ENCODE data around the gene RAB39B. TPM values are rescaled to one million over a fixed set of nuclear protein-coding genes. Genes with fewer than 3 reads are reported as not detected.

The RAB39B gene
- total and polyA plus RNA-seq, 10 of the 15 experiments (the other 5 are each of a cell fraction or from before 2014, with no cell fraction given), result 1.6 to 8.6 (median 6.7) TPM

- no peak for TF ChIP-seq ZNF622 (IDR thresholded peaks at IDR 0.05)
- no peak for TF ChIP-seq KAT2A (conservative IDR thresholded peaks at IDR 0.05; ENCODE audit: control insufficient read depth, low read depth, low read length)
- no peak for TF ChIP-seq MLLT1 (IDR thresholded peaks at IDR 0.05)
- TF ChIP-seq E2F4 (IDR thresholded peaks at IDR 0.05; ENCODE audit: low read depth, low read length), result no peak
- no peak for TF ChIP-seq E2F8 (IDR thresholded peaks at IDR 0.05; ENCODE audit: low read depth, partially characterized antibody)
- no peak for TF ChIP-seq ATF7 (IDR thresholded peaks at IDR 0.05; ENCODE audit: low read depth)
- TF ChIP-seq MEF2B (IDR thresholded peaks at IDR 0.05; ENCODE audit: partially characterized antibody, poor library complexity, severe bottlenecking), result no peak
- no peak for TF ChIP-seq ELK1 (IDR thresholded peaks at IDR 0.05; ENCODE audit: low read depth, low read length)
- TF ChIP-seq ZBTB33 (IDR thresholded peaks at IDR 0.05), result no peak
- no peak for TF ChIP-seq ZNF24 (IDR thresholded peaks at IDR 0.05)
- no peak for TF ChIP-seq ZBTB11 (CRISPR knock-in tag; IDR thresholded peaks at IDR 0.05)
- no peak for TF ChIP-seq ZZZ3 (IDR thresholded peaks at IDR 0.05; ENCODE audit: control insufficient read depth, insufficient read length, low read depth)
- no peak for TF ChIP-seq TCF3 (IDR thresholded peaks at IDR 0.05; ENCODE audit: borderline replicate concordance, insufficient read depth, low read depth, low read length)
- TF ChIP-seq SP1 (IDR thresholded peaks at IDR 0.05; ENCODE audit: low read depth, low read length), result no peak
- no peak for TF ChIP-seq CBX5 (IDR thresholded peaks at IDR 0.05; ENCODE audit: low read depth)
- TF ChIP-seq CREB1 (IDR thresholded peaks at IDR 0.05; ENCODE audit: low read depth), result peak; percentile 85
- no peak for TF ChIP-seq RB1 (IDR thresholded peaks at IDR 0.05; ENCODE audit: borderline replicate concordance)
These were observed at the start of gene RAB39B (continued) for GRCh38 chrX:155263854-155264628.

Data from GM12878 (cell line).